GM23338 (cell line): Measurements from ENCODE around the gene ARL4A. TPM values are rescaled to one million over a fixed set of nuclear protein-coding genes. Genes with fewer than 3 reads are reported as not detected.

ENCODE experiments used
- ATAC-seq: fragments of 200-7000 bp; cut with Tn5 transposase; 3 replicates; pipeline ENCODE4 v1.9.1; 2020
- DNase-seq: peaks from one replicate; pipeline ENCODE4 v3.0.0-alpha.2; 2015; ENCODE audit warnings: low spot score
- H2AFZ ChIP-seq: fragments of 200-600 bp; sonication (generic); 2 replicates; pipeline ENCODE4 v1.8.0; 2016; ENCODE audit warnings: antibody characterized with exemption, mild to moderate bottlenecking, moderate library complexity
- H3F3A ChIP-seq: fragments of 200-600 bp; sonication (generic); replicated peaks from 2 replicates; pipeline ENCODE4 v1.8.0; 2017; ENCODE audit warnings: antibody characterized with exemption, mixed run types, low read depth
- H3K27ac ChIP-seq: fragments of 200-600 bp; sonication (generic); 2 replicates; pipeline ENCODE4 v1.6.1; 2016; ENCODE audit warnings: low read depth
- H3K27me3 ChIP-seq: fragments of 200-600 bp; sonication (generic); 2 replicates; pipeline ENCODE4 v1.8.0; 2016; ENCODE audit warnings: mild to moderate bottlenecking, mixed run types, moderate library complexity; ENCODE audit not compliant: insufficient read depth
- H3K36me3 ChIP-seq: fragments of 200-600 bp; sonication (generic); 2 replicates; pipeline ENCODE4 v1.8.0; 2016; ENCODE audit warnings: mild to moderate bottlenecking; ENCODE audit not compliant: insufficient read depth
- H3K4me1 ChIP-seq: fragments of 200-600 bp; sonication (generic); 2 replicates; pipeline ENCODE4 v1.8.0; 2016; ENCODE audit warnings: mild to moderate bottlenecking, moderate library complexity; ENCODE audit not compliant: insufficient read depth
- H3K4me2 ChIP-seq: fragments of 200-600 bp; sonication (generic); 2 replicates; pipeline ENCODE4 v1.7.1; 2017; ENCODE audit warnings: mixed run types
- H3K4me3 ChIP-seq: fragments of 200-600 bp; sonication (generic); 2 replicates; pipeline ENCODE4 v1.6.1; 2016; ENCODE audit warnings: mixed run types
- H3K79me2 ChIP-seq: fragments of 200-600 bp; sonication (generic); replicated peaks from 2 replicates; pipeline ENCODE4 v1.8.0; 2017; ENCODE audit warnings: mild to moderate bottlenecking; ENCODE audit not compliant: insufficient read depth
- H3K9me2 ChIP-seq: fragments of 200-600 bp; sonication (generic); 2 replicates; pipeline ENCODE4 v1.8.0; 2017; ENCODE audit not compliant: insufficient read depth
- H4K20me1 ChIP-seq: fragments of 200-600 bp; sonication (generic); replicated peaks from 2 replicates; pipeline ENCODE4 v1.8.0; 2017; ENCODE audit warnings: mild to moderate bottlenecking; ENCODE audit not compliant: insufficient read depth
- H3K27ac Mint-ChIP-seq: 2 replicates; pipeline ENCODE4 v1.8.0; 2020; ENCODE audit warnings: inconsistent platforms, mild to moderate bottlenecking, moderate library complexity, mixed read lengths
- H3K27me3 Mint-ChIP-seq: 3 replicates; pipeline ENCODE4 v1.8.0; 2022; ENCODE audit warnings: low read depth, mild to moderate bottlenecking, moderate library complexity, mixed read lengths, inconsistent platforms; ENCODE audit not compliant: insufficient read depth, poor library complexity
- H3K36me3 Mint-ChIP-seq: 3 replicates; pipeline ENCODE4 v1.8.0; 2021; ENCODE audit warnings: low read depth, mild to moderate bottlenecking, inconsistent platforms, moderate library complexity, mixed read lengths
- H3K4me1 Mint-ChIP-seq: 3 replicates; pipeline ENCODE4 v1.8.0; 2020; ENCODE audit warnings: mild to moderate bottlenecking, inconsistent platforms, mixed read lengths
- H3K4me3 Mint-ChIP-seq: 3 replicates; pipeline ENCODE4 v1.8.0; 2021; ENCODE audit warnings: moderate library complexity, mild to moderate bottlenecking, inconsistent platforms, mixed read lengths
- H3K9me3 Mint-ChIP-seq: 3 replicates; pipeline ENCODE4 v1.8.0; 2020; ENCODE audit warnings: moderate library complexity, mild to moderate bottlenecking, inconsistent platforms, mixed read lengths
- CREB1 ChIP-seq: fragments of 250-450 bp; sonication (Bioruptor Pico); IDR thresholded peaks from 2 replicates; pipeline ENCODE4 v1.5.0; 2020; ENCODE audit warnings: low read depth, mild to moderate bottlenecking, moderate library complexity
- EZH2phosphoT487 ChIP-seq: fragments of 200-600 bp; sonication (generic); IDR thresholded peaks from one replicate; pipeline ENCODE4 v1.8.1; 2018; ENCODE audit warnings: antibody characterized with exemption; ENCODE audit not compliant: unreplicated experiment
- JUNB ChIP-seq: IDR thresholded peaks from one replicate; pipeline ENCODE4 v1.6.1; 2016; ENCODE audit warnings: antibody characterized with exemption; ENCODE audit not compliant: unreplicated experiment
- POLR2AphosphoS5 ChIP-seq: IDR thresholded peaks from 2 replicates; pipeline ENCODE4 v1.6.1; 2016; ENCODE audit warnings: antibody characterized with exemption, low read depth
- REST ChIP-seq: IDR thresholded peaks from one replicate; pipeline ENCODE4 v1.6.1; 2018; ENCODE audit warnings: antibody characterized with exemption; ENCODE audit not compliant: unreplicated experiment
- ZNF331 ChIP-seq: fragments of 250-450 bp; sonication (Bioruptor Pico); IDR thresholded peaks from 2 replicates; pipeline ENCODE4 v1.5.0; 2020; ENCODE audit warnings: low read depth, mild to moderate bottlenecking, moderate library complexity
- polyA plus RNA-seq: library from polyadenylated mRNA; unstranded; fragments of >200 nt; fragmentation: Nextera tagmentation; extraction: Ambion mirVana; gene quantifications from 2 replicates; pipeline ENCODE4 v1.2.1, GENCODE V29; 2016
- total RNA-seq: library from RNA; depleted of rRNA; stranded (reverse); fragments of >200 nt; shearing (Covaris generic); gene quantifications from 2 replicates; pipeline ENCODE4 v1.2.3, GENCODE V29; 2014
- TF ChIP-seq, protein P1 (sequence below), 2 experiments: fragments of 200-600 bp in 1 of 2; sonication (generic) in 1 of 2; conservative IDR thresholded peaks; 2 replicates each; pipeline versions ENCODE4 v1.5.1 to v1.6.1; 2016 to 2017; ENCODE audit warnings: antibody characterized with exemption in 2 of 2, low read depth in 2 of 2, mild to moderate bottlenecking in 2 of 2, moderate library complexity in 1 of 2
- TF ChIP-seq, protein P2 (sequence below): fragments of 250-450 bp; sonication (Bioruptor Pico); IDR thresholded peaks from 2 replicates; pipeline ENCODE4 v1.5.0; 2020; ENCODE audit warnings: mild to moderate bottlenecking, moderate library complexity

The ARL4A gene
- total and polyA plus RNA-seq, 2 experiments from 2014 or later: 48.9 to 82.5 TPM

- H3K4me1 Mint-ChIP-seq: peaks cover 51% of the 10 kb centered on the region
- no peaks in the 10 kb centered on the region for H3K79me2 ChIP-seq
- no peaks in the 10 kb centered on the region for H3K9me3 Mint-ChIP-seq
- H3K27me3 Mint-ChIP-seq: peaks cover 2% of the 10 kb centered on the region
- peaks cover 3% of the 10 kb centered on the region; the same call in 1 of the 2 replicates for H3K9me2 ChIP-seq
- no peak overlapping the region for H3K4me3 ChIP-seq
- no peak for DNase-seq
- H3K27ac ChIP-seq: no peak overlapping the region
- peaks cover 40% of the 10 kb centered on the region for H3K4me1 ChIP-seq
- H3K36me3 ChIP-seq: no peaks in the 10 kb centered on the region
- no peaks in the 10 kb centered on the region for H3K27me3 ChIP-seq
- H2AFZ ChIP-seq: no peak overlapping the region
- no peaks in the 10 kb centered on the region for H3K36me3 Mint-ChIP-seq
- no peak overlapping the region for H3K27ac Mint-ChIP-seq
- TF ChIP-seq JUNB: no peak
- H3K4me2 ChIP-seq: 0 out of 2 replicates have a peak overlapping the region, but pooled peaks have one; percentile 36
- no peak overlapping the region for H3K4me3 Mint-ChIP-seq
- no peaks in the 10 kb centered on the region for H4K20me1 ChIP-seq
- ATAC-seq: no peak
- H3F3A ChIP-seq: no peaks in the 10 kb centered on the region
Measured at GRCh38 chr7:12719981-12720865, 32.8 kb downstream of the ARL4A start.

DNA sequence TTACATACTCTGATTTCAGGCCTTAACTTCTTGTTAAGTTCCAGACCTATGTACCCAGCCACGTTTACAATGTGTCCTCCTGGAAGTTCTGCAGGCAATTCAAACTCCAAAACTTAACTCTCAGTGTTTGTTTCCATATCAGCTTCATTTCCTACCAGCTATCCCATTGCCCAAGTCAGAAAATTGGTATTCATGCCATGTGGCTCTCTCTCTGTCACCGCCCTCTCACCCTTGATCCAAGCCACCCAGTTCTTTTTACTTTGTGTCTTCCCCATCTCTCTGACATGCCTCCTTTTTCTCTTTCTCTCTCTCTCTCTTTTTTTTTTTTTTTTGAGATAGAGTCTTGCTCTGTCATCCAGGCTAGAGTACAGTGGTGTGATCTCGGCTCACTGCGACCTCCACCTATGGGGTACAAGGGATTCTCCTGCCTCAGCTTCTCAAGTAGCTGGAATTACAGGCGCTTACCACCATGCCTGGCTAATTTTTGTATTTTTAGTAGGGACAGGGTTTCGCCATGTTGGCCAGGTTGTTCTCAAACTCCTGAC, 33.9 kb downstream of the ARL4A start:
- Histone ChIP-seq H4K20me1 (no peaks in the 10 kb centered on the region), H3K4me1 (peaks cover 34% of the 10 kb centered on the region), H3F3A (no peaks in the 10 kb centered on the region), H3K9me2 (peaks cover 3% of the 10 kb centered on the region; the same call in 1 of the 2 replicates), H3K27me3 (no peaks in the 10 kb centered on the region), H3K4me3 (no peak overlapping the region), H3K27ac (no peak overlapping the region), H3K36me3 (no peaks in the 10 kb centered on the region), H2AFZ (0 out of 2 replicates have a peak overlapping the region, but pooled peaks have one; percentile 53), H3K79me2 (no peaks in the 10 kb centered on the region), H3K4me2 (no peak overlapping the region)
- H3K4me3 Mint-ChIP-seq: no peak overlapping the region
- no peaks in the 10 kb centered on the region for H3K9me3 Mint-ChIP-seq
- no peaks in the 10 kb centered on the region for H3K36me3 Mint-ChIP-seq
- ATAC-seq (no peak), DNase-seq (no peak)
- H3K27ac Mint-ChIP-seq: no peak overlapping the region
- peaks cover 41% of the 10 kb centered on the region for H3K4me1 Mint-ChIP-seq
- H3K27me3 Mint-ChIP-seq: no peaks in the 10 kb centered on the region
- TF ChIP-seq, protein P1, sequence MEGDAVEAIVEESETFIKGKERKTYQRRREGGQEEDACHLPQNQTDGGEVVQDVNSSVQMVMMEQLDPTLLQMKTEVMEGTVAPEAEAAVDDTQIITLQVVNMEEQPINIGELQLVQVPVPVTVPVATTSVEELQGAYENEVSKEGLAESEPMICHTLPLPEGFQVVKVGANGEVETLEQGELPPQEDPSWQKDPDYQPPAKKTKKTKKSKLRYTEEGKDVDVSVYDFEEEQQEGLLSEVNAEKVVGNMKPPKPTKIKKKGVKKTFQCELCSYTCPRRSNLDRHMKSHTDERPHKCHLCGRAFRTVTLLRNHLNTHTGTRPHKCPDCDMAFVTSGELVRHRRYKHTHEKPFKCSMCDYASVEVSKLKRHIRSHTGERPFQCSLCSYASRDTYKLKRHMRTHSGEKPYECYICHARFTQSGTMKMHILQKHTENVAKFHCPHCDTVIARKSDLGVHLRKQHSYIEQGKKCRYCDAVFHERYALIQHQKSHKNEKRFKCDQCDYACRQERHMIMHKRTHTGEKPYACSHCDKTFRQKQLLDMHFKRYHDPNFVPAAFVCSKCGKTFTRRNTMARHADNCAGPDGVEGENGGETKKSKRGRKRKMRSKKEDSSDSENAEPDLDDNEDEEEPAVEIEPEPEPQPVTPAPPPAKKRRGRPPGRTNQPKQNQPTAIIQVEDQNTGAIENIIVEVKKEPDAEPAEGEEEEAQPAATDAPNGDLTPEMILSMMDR (conservative IDR thresholded peaks at IDR 0.05; ENCODE audit: low read depth in 2 of 2): no peak
- TF ChIP-seq ZNF331 (CRISPR knock-in tag): no peak
- no peak for TF ChIP-seq EZH2phosphoT487
- no peak for TF ChIP-seq POLR2AphosphoS5
- TF ChIP-seq CREB1: no peak
- TF ChIP-seq, protein P2, sequence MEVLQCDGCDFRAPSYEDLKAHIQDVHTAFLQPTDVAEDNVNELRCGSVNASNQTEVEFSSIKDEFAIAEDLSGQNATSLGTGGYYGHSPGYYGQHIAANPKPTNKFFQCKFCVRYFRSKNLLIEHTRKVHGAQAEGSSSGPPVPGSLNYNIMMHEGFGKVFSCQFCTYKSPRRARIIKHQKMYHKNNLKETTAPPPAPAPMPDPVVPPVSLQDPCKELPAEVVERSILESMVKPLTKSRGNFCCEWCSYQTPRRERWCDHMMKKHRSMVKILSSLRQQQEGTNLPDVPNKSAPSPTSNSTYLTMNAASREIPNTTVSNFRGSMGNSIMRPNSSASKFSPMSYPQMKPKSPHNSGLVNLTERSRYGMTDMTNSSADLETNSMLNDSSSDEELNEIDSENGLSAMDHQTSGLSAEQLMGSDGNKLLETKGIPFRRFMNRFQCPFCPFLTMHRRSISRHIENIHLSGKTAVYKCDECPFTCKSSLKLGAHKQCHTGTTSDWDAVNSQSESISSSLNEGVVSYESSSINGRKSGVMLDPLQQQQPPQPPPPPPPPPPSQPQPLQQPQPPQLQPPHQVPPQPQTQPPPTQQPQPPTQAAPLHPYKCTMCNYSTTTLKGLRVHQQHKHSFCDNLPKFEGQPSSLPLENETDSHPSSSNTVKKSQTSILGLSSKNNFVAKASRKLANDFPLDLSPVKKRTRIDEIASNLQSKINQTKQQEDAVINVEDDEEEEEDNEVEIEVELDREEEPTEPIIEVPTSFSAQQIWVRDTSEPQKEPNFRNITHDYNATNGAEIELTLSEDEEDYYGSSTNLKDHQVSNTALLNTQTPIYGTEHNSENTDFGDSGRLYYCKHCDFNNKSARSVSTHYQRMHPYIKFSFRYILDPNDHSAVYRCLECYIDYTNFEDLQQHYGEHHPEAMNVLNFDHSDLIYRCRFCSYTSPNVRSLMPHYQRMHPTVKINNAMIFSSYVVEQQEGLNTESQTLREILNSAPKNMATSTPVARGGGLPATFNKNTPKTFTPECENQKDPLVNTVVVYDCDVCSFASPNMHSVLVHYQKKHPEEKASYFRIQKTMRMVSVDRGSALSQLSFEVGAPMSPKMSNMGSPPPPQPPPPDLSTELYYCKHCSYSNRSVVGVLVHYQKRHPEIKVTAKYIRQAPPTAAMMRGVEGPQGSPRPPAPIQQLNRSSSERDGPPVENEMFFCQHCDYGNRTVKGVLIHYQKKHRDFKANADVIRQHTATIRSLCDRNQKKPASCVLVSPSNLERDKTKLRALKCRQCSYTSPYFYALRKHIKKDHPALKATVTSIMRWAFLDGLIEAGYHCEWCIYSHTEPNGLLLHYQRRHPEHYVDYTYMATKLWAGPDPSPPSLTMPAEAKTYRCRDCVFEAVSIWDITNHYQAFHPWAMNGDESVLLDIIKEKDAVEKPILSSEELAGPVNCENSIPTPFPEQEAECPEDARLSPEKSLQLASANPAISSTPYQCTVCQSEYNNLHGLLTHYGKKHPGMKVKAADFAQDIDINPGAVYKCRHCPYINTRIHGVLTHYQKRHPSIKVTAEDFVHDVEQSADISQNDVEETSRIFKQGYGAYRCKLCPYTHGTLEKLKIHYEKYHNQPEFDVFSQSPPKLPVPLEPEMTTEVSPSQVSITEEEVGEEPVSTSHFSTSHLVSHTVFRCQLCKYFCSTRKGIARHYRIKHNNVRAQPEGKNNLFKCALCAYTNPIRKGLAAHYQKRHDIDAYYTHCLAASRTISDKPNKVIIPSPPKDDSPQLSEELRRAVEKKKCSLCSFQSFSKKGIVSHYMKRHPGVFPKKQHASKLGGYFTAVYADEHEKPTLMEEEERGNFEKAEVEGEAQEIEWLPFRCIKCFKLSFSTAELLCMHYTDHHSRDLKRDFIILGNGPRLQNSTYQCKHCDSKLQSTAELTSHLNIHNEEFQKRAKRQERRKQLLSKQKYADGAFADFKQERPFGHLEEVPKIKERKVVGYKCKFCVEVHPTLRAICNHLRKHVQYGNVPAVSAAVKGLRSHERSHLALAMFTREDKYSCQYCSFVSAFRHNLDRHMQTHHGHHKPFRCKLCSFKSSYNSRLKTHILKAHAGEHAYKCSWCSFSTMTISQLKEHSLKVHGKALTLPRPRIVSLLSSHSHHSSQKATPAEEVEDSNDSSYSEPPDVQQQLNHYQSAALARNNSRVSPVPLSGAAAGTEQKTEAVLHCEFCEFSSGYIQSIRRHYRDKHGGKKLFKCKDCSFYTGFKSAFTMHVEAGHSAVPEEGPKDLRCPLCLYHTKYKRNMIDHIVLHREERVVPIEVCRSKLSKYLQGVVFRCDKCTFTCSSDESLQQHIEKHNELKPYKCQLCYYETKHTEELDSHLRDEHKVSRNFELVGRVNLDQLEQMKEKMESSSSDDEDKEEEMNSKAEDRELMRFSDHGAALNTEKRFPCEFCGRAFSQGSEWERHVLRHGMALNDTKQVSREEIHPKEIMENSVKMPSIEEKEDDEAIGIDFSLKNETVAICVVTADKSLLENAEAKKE (CRISPR knock-in tag): no peak
- TF ChIP-seq REST: no peak
- TF ChIP-seq JUNB: no peak
